CD4-positive, alpha-beta T cell treated with Interleukin-4 for 4 hours (primary cell): ENCODE data around the gene ATIC.

Source experiments
- DNase-seq: peaks from one replicate; pipeline ENCODE4 v3.0.0-alpha.2; 2020

ATIC gene

DNA sequence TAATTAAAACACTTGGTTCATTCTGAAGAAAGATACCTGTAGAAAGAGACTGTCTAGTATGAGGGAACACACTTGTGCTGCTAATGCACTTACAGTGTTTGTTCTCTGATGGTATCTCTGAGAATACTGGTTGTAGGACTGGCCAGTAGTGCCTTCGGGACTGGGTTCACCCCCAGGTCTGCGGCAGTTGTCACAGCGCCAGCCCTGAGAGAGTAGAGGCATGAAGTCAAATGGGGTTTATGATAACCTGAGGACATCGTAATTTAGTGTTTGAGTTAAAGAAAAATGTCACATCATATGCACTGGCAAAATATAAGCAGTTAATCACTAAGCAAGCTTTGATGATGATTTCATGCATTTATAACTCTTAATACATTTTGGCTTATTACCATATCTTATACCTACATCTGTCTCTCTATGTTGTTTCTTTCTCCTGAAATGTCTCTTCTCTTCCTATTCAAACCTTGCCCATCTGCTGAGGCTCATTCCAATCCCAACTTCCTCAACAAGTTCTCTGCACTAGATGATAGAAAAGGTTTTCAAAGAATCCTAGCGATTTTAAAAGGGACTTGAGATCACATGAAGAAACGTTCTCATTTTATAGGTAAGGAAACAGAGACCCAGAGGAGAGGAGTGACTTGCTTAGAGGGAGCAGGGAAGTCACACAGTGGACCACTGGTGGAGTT is 50.2 kb downstream of the ATIC start:
- DNase-seq: no peak

DNA sequence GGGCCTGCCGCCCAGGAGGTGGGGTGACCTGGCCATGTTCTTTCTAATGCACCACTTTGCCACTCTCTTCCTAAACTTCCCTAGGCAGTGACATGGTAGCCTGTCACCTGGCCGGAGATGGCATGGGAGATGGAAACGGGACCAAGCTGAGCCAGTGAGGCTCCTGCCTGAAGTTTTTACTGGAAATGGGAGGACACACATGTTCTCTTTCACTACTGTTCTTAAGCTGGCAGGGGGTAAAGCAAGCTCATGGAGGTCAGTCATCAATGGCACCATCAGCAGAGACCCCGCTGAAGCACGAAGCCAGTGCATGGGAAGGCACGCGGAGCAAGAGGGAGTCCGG is 50.7 kb downstream of the ATIC start:
- DNase-seq: no peak

DNA sequence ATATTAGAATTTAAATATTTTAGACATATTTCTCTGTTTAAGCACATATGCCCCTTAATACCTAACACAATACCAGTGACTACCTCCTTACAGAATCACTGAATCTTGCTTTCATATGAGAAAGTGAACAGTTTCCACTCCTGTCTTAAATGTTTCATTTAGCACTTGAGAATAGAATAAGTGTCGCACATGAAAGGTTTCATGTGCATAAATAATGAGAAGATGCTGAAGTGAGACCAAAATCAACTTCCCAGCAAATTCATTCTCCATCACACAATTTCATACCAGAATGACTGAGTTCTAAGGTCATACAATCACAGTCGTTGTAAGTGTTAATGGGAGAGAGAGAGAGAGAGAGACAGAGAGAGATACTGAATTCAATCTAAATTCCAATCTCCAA is 51.2 kb downstream of the ATIC start:
- no peak for DNase-seq

DNA sequence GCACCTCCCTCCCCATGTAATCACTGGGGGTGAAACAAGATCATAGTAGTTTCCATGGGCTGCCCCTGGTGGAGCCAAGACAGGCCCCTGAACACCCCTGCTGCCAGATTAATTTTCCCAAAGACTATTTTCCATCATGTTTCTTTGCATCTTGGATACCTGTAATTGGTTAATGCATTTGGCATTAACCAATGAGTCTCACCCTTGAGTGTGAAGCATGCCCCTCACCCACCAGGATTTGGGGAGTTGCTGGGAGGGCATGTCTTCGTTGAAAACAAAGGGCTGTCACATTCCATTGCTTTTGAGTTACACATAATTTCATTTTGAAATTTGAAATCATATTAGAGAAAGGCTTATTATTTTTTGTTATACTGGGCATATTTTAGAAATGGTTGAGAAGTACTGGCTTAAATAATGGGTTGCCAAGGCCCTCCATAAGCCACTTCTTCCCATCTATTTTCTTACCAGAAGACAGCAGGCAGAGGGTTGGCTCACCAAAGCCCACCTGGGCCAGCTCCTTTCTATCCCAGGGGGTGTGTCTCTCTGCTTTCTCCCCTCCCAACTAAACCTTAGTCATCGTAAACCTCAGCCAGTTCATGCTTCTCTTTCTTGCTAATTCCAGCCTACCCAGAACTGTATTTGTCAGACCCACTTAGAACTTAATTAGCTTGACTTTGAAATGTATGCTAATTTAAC is 51.8 kb downstream of the ATIC start:
- no peak for DNase-seq

DNA sequence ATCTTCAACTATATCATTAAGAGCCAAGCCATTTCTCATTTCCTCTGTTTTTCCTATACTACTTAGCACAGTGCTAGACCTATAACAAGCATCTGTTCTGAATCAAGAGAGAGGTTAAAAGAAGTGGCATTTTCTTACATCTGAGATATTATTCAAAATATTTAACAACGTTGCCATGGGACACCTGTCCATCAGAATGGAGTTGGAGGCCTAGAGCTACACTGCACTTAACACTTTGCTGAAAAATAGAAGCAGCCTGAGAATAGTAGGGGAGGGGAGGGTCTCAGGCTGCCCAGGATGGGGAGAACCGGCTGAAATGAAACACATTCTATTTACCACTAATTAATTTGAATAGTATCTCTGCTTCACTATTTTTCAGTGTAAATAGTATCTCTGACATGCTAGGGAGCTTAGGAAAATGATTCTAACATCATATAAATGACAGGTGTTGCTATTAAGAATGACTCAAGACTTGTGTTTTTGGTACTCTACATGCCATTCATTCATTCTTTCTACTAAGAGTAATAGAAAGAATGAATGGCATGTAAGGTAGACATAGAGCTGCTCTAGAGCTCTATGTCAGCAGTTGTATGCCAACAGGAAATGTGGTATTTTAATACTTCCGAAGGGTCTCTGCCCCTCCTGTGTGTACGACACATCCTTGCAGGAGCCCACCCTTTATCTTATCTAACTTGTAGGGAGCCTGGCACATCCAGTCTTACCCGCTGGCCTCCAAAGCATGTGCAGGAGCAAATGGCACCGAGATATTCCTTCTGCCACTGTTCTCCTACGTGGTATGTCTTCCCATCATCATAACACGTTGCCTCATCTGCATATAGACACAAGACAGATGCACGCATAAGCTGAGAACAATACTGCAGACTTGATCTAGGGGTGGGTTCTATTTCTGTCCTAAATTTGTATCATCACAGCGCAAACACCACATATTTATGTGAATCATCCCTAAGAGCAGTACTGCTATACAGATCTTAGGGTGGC is 52.6 kb downstream of the ATIC start:
- no peak for DNase-seq

DNA sequence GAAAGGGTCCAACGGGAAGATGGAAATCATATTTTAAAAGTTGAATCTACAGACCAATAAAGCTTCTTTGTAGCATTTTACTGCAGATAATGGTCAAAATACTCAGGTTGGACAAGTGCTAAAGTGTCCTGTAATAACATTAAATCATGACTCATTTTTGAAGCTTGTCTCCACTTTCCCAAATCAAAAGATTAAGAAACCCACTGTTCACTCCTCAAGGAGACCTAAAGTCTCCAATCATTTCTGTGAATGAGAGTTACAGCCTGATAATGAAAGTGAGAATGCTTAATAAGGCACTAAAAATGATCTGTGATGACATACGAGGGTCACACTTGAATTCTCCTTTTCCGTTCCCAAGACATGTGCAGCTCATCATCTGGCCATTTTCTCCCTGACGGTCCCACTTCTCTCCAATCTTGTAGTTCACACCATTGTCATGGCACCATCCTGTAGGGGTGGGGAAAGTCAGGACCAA is 53.4 kb downstream of the ATIC start:
- DNase-seq: no peak

DNA sequence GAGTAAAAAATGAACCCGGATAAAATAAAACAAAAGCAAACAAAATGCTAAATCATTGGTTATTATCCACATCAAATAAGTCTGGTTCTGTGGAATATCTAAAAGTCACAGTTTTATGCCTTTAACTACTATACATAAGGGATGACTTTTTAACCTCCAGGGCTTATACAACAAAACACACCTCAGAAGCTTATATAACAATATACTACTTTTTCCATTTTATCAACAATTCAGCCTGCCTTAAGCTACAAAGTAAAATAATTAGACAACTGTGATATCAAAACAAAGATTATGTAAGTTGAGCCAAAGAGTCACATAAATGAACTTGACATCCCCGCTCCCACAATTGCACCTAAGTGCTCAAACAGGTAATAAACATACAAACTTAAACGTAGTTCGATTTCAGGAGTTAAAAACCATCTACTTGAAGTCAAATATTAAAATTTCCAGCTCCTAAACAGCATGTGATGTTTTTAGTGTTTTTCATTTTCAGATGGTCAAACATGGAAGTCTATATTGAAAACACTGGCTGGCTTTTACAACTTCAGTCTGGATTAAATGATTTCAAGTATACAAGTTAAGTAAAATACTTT is 54.7 kb downstream of the ATIC start:
- DNase-seq: no peak

DNA sequence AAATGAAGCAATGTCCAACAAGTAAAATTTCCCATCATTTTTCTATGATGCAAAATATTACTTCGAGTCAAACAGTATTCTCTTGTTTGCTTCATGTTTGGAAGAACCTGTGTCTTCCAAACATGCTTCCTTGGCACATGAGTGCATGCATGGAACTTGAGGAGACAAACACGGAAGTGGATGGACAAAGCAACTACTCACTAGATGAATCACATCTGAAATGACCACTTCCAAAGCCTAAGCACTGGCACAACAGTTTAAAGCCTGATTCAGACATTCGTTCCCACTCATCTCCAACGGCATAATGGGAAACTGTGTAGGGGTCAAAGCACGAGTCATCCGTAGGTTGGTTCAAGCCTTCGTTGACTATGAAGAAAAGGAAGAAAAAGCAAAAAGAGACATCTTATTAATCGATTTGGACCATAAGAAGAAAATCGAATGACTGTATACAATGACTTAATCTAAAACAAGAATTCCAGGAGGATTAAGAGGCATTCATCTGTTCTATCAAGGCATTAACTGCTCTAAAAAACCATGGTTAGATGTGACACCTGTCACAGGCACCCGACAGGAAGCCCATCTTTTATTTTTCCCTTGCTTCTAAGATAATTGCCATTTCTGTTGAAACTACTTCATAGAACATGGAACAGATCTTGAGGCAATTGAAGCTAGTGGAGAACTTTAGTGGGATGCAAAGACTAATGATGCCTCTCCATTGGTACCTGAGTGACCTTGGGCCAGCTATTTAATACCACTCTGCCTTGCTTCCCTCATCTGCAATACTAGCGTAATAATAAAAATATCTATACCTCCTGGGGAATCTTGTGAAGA is 56.0 kb downstream of the ATIC start:
- no peak for DNase-seq

DNA sequence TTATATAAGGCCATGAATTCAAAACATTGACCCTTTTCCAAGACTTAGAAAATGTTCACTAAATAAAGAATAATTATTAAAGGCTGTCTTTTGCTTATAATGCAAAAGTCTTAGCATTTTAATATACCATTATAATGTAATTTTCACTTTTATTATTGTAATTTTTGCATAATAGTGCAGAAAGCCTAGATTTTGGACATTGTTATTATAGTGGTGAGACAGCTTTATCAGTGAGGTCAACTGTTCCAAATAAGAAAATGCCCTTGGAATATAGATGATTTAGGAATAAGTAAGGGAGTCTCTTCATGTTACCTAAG is 56.6 kb downstream of the ATIC start:
- no peak for DNase-seq

DNA sequence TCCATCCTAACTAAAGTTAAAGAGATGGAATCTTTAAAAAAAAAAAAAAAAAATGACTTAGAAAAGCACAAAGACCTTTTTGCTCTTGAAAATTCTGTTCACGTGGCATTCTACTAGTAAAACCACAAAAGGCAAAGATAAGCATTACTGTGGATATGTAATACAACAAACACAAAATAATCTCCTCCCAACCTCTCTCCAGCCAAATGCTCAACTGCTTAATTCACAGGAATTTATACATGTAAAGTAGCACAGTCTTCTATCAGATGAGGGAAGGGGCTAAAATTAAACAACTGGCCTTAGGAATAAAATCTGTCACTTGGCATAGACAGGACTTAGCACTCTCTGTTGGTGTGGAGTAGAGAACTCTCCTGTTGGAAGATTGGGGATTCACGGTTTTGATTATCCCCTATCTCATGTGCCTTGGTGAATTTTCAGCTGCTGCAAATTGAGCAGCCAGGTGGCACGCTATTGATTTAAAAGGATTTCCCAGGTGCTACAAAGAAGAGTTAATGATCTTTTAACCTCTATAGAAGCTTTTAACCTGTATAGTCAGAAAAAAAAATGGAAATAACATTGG is 57.4 kb downstream of the ATIC start:
- DNase-seq: no peak

DNA sequence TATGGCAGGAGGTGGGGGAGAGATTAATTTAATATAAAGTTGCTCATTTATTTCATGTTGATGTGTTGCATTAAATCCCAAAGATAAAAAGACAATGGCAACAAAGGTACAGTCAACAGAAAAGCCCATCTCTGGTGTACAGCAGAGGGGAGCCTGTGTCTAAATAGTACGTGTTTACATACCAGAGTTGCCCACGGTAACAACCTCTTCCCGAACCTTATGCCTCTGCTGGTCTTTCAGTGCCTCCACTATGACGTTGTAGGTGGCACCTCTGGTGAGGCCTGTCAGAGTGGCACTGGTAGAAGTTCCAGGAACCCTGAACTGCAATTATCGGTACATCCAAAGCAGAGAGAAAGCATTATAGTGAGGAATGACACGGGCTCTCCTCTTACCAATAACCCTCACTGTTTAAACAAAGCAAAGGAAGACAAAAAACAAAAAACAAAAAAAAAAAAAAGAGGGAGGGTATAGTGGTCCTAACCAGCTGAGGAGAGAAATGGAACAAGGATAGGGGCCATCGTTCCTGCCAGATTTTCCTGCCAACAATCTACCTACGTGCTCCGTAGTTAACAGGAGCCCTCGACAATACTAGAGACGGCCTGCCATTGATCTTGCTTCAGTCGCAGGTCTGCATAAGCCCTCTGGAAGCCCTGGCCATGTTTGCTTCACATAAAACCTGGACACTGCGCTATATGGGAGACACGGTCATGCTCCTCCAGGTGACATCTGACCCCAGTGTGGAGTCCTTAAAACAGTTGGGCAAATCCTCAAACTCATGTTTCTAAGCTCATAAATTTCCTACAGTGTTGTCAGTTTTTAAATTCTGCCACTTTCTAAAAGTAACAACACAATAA is 58.5 kb downstream of the ATIC start:
- no peak for DNase-seq

DNA sequence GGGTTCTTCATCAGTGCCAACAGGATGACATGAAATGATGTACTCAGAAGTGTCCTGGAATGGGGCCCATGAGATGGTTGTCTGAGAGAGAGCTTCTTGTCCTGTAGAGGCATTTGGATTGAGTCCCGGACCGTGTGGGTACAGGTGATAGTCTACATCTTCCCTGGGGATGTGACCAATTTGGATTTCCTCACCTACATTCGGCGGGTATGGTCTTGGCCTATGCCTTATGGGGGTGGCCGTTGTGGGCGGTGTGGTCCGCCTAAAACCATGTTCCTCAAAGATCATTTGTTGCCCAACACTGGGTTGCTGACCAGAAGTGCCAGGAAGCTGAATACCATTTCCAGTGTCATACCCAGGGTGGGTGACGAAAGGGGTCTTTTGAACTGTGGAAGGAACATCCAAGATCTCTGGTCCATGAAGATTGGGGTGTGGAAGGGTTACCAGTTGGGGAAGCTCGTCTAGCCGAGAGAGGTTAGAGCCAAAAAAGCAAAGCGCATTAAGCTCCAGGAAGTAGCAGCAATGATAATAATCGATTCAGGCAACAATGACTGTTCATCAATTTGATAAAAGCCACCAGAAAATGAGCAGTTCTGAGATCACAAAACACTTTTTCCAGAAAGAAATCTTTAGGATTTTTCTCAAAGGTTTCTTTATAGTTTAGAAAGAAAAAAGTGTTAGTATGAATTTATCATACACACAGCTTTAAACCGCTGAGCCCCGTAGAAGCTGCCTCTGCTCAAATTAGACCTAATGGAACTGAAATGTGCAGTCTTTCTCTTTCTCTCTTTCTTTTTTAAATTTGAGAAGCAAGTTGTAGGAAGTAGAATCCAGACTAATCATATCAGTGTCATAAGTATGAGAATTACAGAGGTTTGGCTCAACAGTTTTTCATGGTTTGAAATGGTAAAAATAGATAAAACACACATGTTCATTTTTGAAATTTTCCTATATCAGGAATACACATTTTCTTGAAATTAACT is 60.3 kb downstream of the ATIC start:
- DNase-seq: no peak

DNA sequence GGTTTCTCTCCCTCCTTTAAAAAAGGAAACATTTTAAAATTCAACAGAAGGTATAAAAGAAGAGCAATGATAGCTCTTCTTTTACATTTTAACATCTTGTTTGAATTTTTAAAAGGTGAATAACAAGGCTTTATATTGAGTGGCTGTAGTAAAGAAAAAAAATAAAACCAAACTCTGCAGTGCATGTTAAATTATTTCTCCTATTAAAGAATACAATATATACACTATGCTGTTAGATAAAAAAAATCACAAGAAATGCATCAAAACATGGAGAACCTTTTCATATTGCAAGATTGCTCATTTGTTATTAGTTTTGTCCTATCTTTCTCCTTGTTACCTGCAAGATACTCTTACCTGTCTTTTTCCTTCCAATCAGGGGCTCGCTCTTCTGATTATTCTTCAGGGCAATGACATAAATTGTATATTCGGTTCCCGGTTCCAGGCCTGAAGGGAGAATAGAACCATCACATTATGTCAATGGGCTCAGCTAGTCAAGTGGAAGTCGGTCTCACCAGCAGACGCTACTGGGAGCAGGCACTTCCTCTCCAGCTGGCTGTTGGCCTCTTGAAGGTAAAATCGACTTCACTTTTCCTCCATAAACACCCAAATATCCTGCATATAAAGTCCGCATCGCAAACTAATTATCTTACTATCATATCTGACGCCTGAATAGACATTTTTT is 61.2 kb downstream of the ATIC start:
- no peak for DNase-seq

DNA sequence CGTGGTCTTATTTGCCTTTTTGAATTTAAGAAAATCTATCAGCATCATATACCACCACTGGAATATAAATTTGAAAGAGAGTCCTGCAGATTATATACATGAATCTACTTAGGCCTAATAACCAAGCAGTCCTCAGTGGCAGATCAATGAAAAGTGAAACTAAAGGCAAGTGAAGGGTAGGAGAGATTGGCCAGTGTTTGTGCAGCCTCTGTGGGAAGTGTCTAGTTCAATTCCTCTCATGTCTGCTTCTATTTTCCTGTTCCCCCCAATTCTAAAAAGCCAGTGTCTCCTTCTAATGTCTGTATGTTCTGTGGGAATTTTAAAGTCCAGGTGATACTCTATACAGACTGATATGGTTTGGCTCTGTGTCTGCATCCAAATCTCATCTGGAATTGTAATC is 62.1 kb downstream of the ATIC start:
- DNase-seq: no peak

DNA sequence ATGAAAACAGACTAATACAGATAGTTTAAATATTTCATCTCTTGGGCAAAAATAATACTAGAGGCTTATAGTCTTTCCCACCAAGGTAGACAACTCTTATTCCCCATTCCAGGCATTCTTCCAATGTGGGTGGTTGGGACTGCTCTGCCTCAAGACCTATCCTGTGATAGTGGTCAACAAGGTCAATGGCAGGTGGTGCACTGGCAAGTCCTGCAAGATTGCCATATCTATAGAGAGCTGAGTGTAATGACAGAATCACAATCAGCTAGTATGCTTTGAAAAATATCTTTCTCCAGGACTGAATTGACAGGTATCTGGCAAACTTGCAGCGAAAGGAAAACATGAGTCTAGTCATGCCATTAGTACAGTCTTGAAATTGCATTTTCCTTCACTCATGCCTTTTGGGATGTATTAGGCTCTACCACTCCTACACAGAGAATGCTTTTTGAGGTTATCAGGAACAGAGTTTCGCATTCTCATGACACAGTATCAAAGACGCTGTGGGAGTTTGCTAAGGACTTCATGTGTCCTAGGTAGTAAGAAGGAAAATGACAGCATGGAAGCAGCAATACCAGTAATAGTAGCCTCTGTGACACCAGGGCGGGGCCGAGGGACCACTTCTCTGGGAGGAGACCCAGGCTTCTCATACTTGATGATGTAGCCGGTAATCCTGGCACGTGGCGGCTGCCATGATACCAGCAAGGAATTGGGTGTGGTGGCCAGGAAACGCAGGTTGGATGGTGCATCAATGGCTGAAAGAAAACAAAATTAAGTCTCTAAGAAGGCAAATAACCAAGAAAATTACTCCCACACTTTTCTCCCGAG is 63.0 kb downstream of the ATIC start:
- no peak for DNase-seq

DNA sequence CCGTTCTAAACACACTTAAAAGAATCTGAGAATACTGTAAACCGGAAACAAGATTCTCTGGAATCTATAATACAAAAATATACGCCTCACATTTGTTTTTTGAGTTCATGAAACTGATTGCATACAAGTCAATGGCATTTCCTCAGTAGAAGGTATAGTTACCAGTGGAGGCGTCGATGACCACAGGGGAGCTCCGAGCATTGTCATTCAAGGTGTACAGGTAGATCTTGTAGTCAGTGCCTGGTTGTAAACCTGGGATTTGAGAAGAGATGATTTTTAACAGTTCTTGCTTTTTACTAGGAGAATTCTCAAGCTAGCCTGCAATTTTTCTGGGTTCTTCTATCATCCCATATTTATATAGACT is 63.6 kb downstream of the ATIC start:
- DNase-seq: no peak

DNA sequence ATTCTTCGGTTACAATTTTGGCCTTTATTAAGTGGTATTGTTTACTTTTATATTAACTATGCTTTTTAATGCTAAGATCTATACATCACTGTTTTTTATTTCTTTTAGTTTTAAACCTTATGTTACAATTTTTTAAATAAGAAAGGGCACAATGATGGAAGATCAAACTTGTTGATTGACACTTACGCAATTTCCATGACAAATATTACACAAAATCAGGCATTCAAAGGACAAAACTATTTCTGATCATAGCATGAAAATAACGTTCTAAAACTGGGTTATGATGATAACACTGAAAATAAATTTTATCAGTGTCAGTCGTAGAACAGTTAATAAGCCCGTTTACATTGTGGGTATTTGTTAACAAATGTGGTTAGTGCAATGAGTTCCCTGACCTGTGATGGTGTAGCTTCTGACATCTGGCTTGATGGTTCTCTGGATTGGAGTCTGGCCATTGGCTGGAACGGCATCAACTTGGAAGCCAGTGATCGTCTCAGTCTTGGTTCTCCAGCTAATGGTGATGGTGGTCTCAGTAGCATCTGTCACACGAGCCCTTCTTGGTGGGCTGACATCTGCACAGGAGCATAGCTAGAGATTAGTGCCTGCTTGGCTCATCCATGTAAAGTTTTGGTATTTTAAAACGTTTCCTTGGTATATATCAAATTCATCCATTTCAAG is 64.4 kb downstream of the ATIC start:
- DNase-seq: no peak

DNA sequence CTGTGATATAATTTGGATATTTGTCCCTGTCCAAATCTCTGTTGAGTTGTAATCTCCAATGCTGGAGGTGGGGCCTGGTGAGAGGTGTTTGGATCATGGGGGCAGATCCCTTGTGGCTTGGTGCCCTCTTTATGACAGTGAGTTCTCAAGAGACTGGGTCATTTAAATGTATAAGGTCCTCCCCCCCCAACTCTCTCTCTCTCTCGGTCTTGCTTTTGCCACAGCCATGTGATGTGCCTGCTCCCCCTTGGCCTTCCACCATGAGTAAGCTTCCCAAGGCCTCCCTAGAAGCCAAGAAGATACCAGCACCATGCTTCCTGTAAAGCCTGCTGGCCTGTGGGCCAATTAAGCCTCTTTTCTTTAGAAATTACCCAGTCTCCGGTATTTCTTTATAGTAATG is 65.4 kb downstream of the ATIC start:
- DNase-seq: no peak
